Activated CD4-positive, alpha-beta T cell treated with anti-CD3 and anti-CD28 coated beads, Interleukin-2, amount 50 U/mL, for 48 hours (primary cell): ENCODE data around the gene EBI3.
"Not testable (repeated sequence)": the region's sequence is repeated elsewhere in the genome, so short reads cannot be mapped to it uniquely, and the experiment has no call there.

ENCODE experiments used
- DNase-seq, 2 experiments: peaks; one replicate each; pipeline ENCODE4 v3.0.0-alpha.2; 2020

Gene EBI3

GRCh38 chr19:4279267-4279529, 49.9 kb downstream of the EBI3 start:
- DNase-seq: no peak

GRCh38 chr19:4279530-4280422, 50.5 kb downstream of the EBI3 start:
- DNase-seq: no peak

- DNase-seq: no peak
Measured at GRCh38 chr19:4284176-4284958, 55.0 kb downstream of the EBI3 start.

- DNase-seq: no peak
Measured at GRCh38 chr19:4284974-4285373, 55.7 kb downstream of the EBI3 start.

GRCh38 chr19:4286141-4286540, 56.8 kb downstream of the EBI3 start:
- not testable (repeated sequence) for DNase-seq
